Non-pigmented ciliary epithelial cell (primary cell): ENCODE data around the gene ANKRD11.
"Not testable (repeated sequence)": the region's sequence is repeated elsewhere in the genome, so short reads cannot be mapped to it uniquely, and the experiment has no call there.

Experiments used
- DNase-seq: peaks from one replicate; pipeline ENCODE4 v3.0.0-alpha.2; 2010; ENCODE audit warnings: low read depth

ANKRD11 gene

DNA sequence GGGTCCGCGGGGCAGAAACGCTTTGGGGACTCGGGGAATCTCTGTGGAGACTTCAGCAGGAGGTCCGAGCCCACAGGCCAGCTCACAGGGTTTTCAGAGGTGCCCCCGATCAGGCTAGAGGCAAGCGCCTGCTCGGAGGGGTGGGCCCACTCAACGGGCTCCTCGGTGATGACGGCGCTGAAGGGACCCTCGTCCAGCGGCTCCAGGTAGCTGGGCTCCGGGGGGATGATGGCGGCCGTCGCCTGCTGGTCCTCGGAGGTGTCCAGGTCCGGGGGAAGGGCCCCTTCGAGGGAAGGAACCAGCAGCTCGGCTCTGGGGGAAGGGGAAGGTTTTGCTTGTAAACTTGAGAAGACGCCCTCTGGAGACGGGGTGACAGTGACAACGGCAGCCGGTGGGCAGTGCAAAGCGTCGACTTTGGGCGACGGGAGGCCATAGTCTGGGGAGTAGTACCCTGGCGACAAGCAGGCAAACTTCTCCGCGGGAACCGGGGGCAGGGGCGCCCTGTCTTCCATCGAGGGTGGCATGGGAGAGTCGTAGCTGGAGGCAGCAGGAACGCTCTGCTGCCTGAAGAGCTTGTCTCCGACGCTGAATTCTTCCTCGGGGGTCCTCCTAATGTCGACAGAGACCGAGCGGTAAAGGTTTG lies 209.7 kb downstream of the ANKRD11 start:
- DNase-seq, result no peak

DNA sequence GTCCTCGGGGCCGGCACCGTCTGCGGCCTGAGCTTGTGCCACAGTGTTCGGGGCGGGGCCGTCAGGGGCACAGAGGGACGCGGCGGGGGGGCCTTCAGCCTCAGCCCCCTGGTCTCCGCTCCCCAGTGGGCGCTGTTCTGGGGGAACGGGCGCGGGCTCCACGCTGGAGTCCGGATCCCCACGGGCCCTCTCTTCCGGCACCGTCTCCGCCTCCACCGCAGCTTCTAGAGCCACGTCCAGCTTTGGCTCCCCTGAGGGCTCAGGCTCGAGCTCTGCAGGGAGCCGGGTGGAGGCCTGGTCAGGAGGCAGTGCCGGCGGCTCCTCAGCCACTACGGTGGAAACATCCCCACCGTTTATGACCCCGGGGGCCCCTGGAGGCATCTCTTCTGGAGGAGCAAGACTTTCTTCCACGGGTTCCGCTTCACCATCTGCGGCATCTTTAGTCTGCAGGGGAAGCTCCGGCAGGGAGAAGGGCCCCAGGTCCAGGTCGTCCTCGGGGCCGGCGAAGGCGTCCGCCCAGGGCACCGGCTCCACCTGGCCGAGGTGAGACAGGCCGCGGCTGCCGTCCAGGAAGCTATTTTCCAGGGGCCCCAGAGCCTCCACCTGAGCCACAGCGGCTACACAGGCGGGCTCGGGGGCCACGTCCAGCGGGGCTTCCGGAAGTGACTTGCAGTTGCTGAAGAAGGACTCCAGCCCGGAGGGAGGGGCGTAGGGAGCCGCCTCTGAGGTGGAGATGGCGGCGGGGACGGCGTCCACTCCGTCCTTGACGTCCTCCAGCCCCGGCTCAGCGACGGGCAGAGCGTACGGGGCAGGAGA lies 210.5 kb downstream of the ANKRD11 start:
- DNase-seq, result no peak

DNA sequence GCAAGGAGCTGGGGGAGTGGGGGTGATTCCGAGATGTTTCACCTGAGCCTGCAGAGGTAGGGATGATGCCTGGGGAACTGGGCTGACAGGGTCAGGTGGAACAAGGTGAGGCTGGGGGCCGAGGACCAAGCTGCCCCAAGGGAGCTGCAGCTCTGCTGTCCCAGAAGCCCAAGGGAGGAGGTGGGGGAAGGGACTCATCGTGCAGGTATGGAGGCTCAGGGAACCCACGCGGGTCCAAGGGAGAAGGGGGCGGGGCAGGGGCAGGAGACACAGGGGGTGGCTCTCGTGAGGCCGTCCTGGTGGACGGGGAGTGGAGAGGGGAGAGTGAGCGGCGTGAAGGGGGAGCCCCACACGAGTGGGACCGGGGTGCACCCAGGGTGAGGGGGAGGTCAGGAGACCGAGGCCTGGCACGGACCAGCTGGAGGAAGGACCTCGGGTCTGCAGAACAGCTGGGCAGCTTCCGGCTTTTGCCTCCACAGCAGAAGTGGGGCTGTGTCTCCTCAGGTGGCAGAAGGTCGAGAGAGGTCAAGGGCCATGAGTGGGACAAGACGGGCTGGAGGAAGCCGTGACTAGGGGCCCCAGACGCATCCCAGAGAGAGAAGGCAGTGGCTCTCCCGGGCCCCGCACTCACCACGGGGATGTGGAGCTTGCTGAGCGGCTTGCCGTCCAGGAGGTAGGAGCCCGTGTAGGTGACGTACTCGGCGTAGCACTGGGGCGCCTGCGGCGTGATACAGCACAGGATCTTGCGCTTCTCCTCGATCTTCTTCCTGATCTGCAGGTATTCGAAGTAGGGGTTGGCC lies 211.7 kb downstream of the ANKRD11 start:
- no peak for DNase-seq

DNA sequence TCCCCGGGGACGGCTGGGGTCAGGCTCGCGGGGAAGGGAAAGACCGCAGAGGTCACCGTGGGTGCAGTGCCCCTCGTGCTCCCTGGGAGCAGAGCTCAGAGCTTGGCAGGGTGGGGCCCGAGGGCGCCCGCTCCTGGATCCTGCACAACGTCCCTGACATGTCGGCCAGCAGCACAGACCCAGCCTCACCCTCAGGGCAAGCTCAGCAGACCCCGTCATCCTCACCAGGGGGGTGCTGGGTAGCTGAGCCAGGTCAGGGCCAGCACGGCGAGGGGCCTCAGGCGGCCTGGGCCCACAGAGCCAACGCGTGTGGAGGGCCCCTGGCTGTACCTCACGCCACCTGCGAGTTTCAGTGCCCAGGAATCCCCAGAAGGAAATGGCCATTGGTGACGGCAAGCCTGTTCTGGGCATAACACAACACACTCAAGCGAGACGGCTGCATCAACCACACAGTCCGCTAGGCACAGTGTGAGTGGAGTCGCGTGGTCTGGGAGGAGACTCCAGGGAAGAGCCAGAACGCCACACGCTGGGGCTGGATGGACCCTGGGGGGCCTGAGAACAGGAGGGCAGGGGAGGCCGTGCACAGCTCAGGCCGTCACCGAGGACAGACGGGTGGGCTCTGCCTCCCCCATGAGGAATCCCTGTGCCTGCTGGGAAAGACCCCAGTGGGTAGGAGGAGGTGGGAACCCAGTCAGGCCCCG lies 212.6 kb downstream of the ANKRD11 start:
- DNase-seq, result no peak

DNA sequence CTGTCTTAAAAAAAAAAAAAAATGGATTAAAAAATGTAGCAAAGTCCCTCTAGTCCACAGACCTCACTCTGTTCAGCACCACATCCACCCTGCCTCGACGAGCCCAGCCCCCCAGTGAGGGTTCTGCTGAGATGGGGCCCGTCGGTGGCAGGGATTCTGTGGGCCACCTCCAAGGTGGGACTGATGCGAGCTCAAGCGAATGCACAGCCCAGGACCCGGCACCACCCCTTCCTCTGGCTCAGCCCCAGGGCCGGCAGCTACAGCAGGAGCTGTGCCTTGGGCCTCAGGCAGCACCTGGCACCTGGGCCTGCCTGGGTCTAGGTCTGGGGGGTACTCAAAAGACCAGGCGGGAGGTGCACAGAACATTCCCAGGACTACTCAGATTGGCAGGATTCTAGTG lies 213.3 kb downstream of the ANKRD11 start:
- no peak for DNase-seq

DNA sequence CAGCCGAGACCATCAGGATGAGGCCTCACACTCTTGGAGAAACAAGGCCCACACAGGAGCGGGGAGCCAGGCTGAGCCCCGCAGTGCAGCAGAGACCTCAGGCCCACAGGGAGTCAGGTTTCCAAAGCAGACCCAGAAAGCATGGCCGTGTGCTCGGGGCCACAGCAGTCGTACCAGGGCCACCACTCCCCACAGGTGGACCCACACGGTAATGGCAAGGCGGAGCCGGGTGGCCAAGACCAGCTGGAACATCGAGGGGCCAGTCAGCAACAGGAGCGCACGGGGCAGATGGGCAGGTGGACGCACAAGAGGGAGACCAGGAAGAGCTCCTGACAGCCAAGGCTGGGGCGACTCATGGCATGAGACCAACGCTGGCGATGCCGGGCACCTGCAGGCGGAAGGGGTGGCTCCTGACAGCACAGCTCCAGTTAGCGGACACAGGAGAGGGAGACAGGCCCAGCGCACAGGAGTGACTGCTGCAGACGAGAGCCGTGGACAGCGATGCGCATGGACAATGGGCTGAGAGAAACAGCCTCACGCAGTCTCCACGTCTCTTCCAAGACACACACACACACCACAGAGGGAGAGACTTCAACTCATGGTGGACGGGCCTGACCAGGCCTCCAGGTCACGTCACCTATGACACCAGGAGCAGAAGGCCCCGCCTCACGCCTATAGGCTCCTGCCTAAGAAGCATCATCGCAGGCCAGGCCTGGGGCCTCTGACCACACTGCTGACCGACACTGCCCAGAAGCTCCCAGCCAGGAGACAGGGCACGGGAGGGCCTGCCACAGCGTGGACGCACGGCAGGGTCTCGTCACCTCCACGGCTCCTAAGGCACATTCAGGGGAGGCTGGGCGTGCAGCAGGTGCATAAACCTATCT lies 214.3 kb downstream of the ANKRD11 start:
- DNase-seq, result no peak

DNA sequence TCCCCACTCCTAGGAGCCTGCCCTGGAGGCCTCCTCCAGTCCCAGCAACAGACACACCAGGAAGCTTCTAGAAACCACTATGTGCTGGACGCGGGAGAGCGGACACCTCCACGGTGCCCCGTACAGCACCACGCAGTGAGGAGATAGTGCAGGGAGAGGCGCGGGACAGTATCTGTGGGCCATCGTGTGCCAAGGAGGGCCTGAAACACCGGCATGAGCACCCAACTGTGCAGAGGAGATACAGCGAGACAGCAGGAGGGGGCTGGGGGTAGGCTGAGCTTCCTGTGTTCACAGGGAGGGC lies 215.1 kb downstream of the ANKRD11 start:
- DNase-seq, result no peak

DNA sequence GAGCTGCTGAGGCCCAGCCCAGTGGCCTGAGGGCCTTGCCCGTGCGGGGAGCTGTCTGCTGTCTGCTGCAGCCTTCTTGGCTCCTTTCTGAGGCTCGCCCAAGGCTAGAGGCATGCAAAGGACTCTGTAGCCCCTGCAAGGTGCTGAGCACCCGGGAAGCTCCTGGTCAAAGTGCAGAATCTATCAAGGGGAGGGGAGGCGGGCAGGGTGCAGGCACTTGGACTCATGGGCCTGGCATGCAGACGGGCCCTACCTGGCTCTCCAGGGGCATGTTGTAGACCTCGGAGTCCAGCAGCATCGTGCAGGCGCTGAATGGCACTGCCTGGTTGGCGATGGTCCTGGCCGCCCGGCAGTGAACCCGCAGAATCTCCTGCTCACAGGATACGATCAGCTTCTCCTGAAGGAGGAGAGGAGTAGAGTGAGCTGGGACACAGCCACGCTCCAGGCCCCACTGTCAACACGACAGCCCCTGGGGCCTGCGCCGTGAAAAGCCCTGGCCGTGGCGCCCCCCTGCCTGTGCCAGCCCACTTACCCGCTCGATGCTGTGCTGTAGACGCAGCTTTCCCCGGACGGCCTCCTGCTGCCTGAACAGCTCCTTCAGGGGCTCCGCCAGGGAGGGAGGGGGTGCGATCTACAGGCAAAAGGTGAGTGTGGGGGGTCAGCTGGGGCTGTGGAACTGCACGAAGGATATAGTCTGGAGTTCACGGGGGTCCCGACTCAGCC lies 215.6 kb downstream of the ANKRD11 start:
- no peak for DNase-seq

DNA sequence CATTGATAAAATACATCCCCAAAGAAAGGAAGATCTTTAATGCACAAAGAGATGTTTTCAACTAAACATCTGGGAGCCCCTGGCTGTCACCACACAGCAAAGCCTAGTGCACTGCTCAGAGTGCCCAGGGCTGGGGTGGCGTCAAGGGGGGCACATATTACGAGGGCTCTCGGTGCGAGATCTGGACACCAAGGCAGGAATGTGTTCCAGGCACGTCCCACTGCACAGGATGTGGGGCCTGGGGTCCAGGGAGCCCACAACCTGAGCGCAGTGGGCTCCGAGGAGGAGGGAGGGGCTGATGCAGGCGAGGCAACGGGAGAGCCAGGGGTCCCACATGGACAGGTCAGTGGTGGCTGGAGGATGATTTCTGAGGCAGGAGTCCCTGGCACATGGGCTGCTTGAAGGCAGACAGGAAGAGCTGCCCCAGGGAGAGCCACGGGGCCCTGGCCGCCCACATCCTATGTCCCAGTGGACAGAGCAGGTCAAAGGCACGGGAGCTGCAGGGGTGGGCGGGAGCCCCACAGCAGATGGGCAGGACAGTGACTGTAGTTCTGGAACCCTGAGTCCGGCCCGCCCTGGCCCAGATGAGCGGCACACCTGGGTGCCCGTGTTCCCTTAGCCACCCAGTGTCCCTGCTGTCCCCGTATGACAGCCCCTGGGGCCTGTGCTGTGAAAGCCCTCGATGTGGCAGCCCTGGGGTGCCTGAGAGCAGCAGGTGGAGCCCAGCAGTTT lies 216.5 kb downstream of the ANKRD11 start:
- DNase-seq, result no peak

DNA sequence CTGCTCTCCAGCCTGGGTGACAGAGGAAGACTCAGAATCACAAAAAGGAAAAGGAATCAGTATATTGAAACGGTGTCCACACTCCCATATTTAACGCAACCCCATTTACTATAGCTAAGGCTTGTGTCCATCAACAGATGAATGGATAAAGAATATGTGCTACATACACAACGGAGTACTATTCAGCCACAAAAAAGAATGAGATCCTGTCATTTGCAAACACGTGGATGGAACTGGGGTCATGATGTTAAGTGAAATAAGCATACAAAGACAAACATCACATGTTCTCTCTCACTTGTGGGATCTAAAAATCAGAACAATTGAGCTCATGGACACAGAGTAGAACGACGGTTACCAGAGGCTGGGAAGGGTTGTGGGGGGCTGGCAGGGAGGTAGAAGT lies 217.7 kb downstream of the ANKRD11 start:
- no peak for DNase-seq

DNA sequence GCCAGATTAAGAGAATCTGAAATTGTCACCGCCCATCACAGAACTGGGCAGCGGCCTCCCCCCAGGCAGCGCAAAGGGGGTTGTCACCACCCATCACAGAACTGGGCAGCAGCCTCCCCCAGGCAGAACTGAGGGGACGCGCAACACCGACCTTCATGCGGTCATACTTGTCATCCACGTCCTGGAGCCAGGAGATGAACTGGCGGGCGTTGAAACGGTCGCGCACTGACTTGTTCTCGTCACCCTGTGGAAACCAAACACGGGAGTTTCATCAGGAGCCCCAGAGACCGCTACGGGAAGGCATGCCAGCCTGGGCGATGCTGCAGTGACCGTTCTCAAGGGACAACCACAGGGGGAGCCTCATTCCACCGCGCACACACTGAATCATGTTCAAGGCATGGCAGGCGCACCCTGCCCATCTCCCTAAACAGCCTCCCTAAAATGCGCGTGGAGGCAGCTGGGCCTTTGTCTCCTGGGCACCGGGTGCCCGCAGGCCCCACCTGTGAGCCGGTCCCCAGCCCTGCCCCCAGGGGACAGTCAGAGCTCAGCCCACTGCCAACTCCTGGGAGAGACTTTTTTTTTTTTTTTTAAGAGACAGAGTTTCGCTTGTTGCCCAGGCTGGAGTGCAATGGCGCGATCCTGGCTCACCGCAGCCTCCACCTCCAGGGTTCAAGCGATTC lies 219.6 kb downstream of the ANKRD11 start:
- no peak for DNase-seq

DNA sequence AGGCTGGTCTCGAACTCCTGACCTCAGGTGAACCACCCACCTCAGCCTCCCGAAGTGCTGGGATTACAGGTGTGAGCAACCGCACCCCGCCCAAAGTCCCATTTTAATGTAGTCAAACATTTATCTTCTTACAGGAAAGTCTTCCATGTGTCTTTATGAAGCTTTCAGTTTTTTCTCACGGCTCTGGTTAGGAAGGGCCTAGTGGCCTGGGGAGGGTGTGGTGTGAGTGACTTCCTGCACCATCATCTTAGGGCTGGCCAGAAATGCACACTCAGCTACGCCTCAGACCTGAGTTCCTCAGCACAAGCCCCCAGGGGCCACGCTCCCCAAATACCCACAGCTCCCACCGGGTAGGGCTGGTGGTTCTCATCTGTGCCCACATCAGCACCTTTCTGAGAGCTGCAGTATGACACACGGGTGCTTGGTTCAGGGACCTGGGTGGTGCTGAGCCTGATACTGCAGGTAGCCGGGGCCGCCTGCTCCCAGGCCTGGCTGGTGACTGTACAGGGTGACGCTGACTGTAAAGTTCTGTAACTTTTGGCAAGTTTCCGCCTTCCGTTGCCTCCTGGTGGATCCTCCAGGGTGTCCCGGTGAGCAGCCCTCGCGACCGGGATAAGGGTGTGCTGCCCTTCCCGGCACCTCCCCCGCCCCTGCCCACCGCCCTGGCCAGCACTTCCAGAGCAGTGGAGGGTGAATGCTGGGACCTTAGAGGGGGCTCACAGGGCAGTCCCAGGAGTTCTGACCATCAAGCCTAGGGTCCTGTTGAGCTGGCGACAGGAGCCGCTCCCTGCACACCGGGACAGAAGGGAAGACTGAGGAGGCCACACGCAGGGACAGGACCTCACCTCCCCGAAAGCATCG lies 220.3 kb downstream of the ANKRD11 start:
- DNase-seq, result no peak

DNA sequence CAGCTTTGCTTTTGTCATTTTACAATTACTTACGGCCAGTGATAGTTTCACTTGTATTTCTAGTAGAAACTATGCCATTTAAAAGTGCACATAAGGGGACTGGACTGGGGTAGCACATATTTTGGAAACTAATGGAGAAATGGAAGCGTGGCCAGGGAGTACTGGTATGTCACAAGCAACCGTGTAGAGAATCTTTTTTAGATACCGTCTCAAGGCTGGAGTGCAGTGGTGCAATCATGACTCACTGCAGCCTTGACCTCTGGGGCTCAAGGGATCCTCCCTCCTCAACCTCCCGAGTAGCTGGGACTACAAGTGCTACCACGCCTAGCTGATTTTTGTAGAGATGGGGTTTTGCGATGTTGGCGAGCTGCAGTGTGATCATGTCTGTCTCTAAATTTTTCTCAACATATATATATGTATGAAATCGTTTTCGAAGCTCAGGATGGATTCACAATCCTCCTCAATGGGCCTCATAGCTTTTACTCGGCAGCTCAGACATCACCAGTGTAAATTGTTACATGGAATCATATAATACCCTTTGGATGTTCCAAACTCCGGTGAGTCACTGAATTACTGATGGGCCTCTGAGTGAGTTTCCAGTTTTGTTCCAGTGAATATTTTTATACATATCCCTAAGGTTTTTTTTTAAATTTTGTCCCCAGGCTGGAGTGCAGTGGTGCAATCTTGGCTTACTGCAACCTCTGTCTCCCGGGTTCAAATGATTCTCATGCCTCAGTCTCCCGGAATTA lies 221.2 kb downstream of the ANKRD11 start:
- DNase-seq, result no peak

DNA sequence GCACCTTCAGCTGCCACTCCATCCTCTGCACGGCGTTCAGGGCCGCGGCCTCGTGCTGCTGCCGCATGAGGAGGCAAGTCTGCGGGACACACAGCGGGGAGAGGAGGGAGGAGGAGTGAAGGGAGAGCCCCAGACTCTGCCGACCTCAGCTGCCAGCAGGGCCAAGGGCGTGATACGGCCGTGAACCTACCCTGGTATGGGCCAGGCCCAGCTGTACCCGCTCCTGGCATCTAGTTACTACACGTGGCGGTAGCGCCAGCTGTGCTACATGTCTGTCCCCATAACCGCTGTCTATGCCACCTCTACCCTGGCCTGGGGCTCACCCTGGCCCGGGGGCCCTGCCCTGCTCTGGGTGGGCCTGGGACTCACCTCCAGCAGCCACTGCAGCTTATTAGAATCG lies 221.8 kb downstream of the ANKRD11 start:
- no peak for DNase-seq

DNA sequence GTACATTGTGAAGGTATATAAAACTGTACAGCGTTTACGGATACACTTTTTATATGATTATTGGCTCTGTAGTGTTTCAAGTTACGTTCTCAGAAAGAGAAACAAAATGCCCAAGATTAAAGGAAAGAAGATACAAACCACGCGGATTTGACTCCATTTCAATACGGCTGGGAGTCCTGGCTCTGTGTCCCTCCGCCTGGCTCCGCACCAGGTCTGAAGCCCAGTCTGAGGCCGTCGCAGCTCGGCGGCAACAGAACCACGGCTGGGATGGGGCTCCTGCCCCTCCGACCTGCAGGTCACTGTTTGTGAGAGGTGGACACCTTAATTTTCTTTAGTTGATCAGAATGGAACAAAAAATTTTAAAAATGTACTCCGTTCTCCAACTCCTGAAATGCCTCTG lies 222.6 kb downstream of the ANKRD11 start:
- DNase-seq, result not testable (repeated sequence)

DNA sequence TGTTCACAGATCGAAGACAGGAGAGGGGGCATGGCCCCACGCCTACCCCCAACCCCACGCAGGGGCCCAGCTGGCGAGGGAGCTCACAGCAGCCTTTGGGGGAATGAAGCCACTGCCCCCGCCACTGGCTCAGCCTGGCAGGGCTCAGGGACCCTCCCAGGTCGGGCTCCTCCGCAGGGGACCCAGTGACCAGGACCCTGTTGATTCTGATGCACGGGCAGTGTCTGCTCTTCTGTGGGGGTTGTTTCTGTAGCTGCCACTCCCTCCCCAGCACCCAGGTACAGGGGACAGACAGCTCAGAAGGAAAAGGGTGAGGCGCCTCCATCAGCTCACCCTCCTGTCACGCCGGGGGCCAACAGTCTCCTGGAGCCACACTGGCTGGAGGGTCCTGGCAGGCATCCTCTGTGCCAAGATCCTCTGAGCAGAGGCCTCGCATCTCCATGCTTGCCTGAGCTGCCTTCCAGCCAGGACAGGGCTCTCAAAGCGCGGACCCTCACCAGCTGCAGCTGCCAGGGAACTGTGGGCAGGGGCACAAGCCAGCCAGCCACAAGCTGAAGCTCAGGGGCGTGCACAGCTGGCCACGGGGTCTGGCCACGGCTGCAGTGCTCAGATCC lies 223.7 kb downstream of the ANKRD11 start:
- no peak for DNase-seq

DNA sequence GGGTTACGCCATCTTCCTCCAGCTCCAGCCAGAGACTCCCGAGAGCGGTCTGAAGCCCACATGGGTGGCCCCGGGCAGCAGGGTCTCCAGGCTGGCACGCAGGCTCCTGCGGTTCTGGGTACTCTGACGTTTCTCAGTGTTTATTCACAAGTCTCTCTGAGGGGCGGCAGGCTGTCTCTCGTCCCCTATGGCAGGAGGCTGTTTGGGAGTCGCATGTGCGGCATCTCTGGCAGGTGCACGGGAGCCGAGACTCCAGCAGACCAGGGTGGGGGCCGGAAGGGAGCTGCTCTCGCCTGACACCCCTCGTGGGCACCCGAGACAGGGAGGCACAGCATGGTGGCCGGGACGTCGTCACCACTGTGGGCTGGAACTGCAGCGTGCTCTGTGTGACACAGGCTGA lies 224.7 kb downstream of the ANKRD11 start:
- no peak for DNase-seq
